ENCODE data around the gene SERPINE3. TPM values are rescaled to one million over a fixed set of nuclear protein-coding genes. Genes with fewer than 3 reads are reported as not detected.

SERPINE3 gene
- total RNA-seq, 4 donors from 2014 or later = 0.20 to 0.87 TPM; not detected in 2

GRCh38 chr13:51363625-51364024 lies 24.1 kb downstream of the SERPINE3 start:
- Histone ChIP-seq H3K36me3 (peaks cover 0 to 62% (median 0%) of the 10 kb centered on the region in 3 donors), H3K9me3 (no peaks in the 10 kb centered on the region), H3K4me1 (no peaks in the 10 kb centered on the region), H3K27me3 (no peaks in the 10 kb centered on the region), H3K27ac (no peak overlapping the region), H3K4me3 (no peak overlapping the region)
- TF ChIP-seq CTCF (IDR thresholded peaks at IDR 0.05) = no peak
- TF ChIP-seq EP300 (IDR thresholded peaks at IDR 0.05) = no peak
- no peak for TF ChIP-seq POLR2A (IDR thresholded peaks at IDR 0.05)
- DNase-seq (ENCODE audit: low spot score in 2 of 2) = no peak

- Histone ChIP-seq H3K27ac (no peak overlapping the region), H3K4me3 (no peak overlapping the region), H3K27me3 (no peaks in the 10 kb centered on the region), H3K36me3 (peaks cover 0 to 70% (median 0%) of the 10 kb centered on the region in 3 donors), H3K4me1 (no peaks in the 10 kb centered on the region), H3K9me3 (no peaks in the 10 kb centered on the region)
- no peak for DNase-seq (ENCODE audit: low spot score in 2 of 2)
- 77 to 80% methylated on average over 3 of the region's 3 CpGs for WGBS, 2 donors
- TF ChIP-seq EP300 (IDR thresholded peaks at IDR 0.05) (no peak), CTCF (IDR thresholded peaks at IDR 0.05) (no peak), POLR2A (IDR thresholded peaks at IDR 0.05) (no peak)
Measured at GRCh38 chr13:51364404-51365008, 25.0 kb downstream of the SERPINE3 start.

- TF ChIP-seq CTCF (IDR thresholded peaks at IDR 0.05) (no peak), EP300 (IDR thresholded peaks at IDR 0.05) (no peak), POLR2A (IDR thresholded peaks at IDR 0.05) (no peak)
- Histone ChIP-seq H3K27ac (no peak overlapping the region), H3K4me3 (no peak overlapping the region), H3K36me3 (peaks cover 0 to 91% (median 0%) of the 10 kb centered on the region in 3 donors), H3K9me3 (no peaks in the 10 kb centered on the region), H3K4me1 (no peaks in the 10 kb centered on the region), H3K27me3 (no peaks in the 10 kb centered on the region)
- no peak for DNase-seq (ENCODE audit: low spot score in 2 of 2)
- WGBS, 2 donors = 84 to 87% methylated on average over 2 of the region's 2 CpGs
Measured at GRCh38 chr13:51370116-51370515, 30.6 kb downstream of the SERPINE3 start.

GRCh38 chr13:51370811-51371210 lies 31.3 kb downstream of the SERPINE3 start:
- WGBS, 2 donors = 87 to 93% methylated on average over 2 of the region's 2 CpGs
- no peaks in the 10 kb centered on the region for H3K27me3 ChIP-seq
- H3K4me3 ChIP-seq = no peak overlapping the region
- H3K27ac ChIP-seq = no peak overlapping the region
- no peaks in the 10 kb centered on the region for H3K4me1 ChIP-seq
- peaks cover 0 to 91% (median 0%) of the 10 kb centered on the region in 3 donors for H3K36me3 ChIP-seq
- no peak for DNase-seq (ENCODE audit: low spot score in 2 of 2)
- no peak for TF ChIP-seq EP300 (IDR thresholded peaks at IDR 0.05)
- no peaks in the 10 kb centered on the region for H3K9me3 ChIP-seq

- Histone ChIP-seq H3K27me3 (no peaks in the 10 kb centered on the region), H3K27ac (no peak overlapping the region), H3K9me3 (no peaks in the 10 kb centered on the region), H3K4me1 (no peaks in the 10 kb centered on the region), H3K4me3 (no peak overlapping the region), H3K36me3 (peaks cover 0 to 87% (median 0%) of the 10 kb centered on the region in 3 donors)
- 88 to 91% methylated on average over 6 of the region's 6 CpGs for WGBS, 2 donors
- TF ChIP-seq POLR2A (IDR thresholded peaks at IDR 0.05) (no peak), EP300 (IDR thresholded peaks at IDR 0.05) (no peak), CTCF (IDR thresholded peaks at IDR 0.05) (no peak)
- DNase-seq (ENCODE audit: low spot score in 2 of 2) = no peak
Measured at GRCh38 chr13:51371768-51372399, 32.4 kb downstream of the SERPINE3 start.
